OCI-LY7 (cell line): Measurements from ENCODE around the gene ACSL3.

Experiments used
- CTCF ChIP-seq: fragments of 200-600 bp; sonication (generic); conservative IDR thresholded peaks from 2 replicates; pipeline ENCODE4 v1.5.1; 2014; ENCODE audit warnings: mild to moderate bottlenecking, antibody characterized with exemption, low read length, moderate library complexity, mixed read lengths
- EZH2phosphoT487 ChIP-seq: fragments of 200-600 bp; sonication (generic); IDR thresholded peaks from 2 replicates; pipeline ENCODE4 v1.6.1; 2018; ENCODE audit warnings: low read depth, borderline replicate concordance, mild to moderate bottlenecking, mixed run types, antibody characterized with exemption, low read length, moderate library complexity, mixed read lengths

GRCh38 chr2:222830164-222830563 is 30.7 kb upstream of the ACSL3 start:
- TF ChIP-seq CTCF (no peak), EZH2phosphoT487 (no peak)
